Parathyroid adenoma (tissue), 2 donors: ENCODE measurements around the gene PAQR9.

ENCODE experiments used
- H2AFZ ChIP-seq: fragments of 300-600 bp; sonication (generic); one replicate; pipeline ENCODE4 v1.7.0; 2017; ENCODE audit warnings: antibody characterized with exemption, mild to moderate bottlenecking
- H3K27ac ChIP-seq: fragments of 300-600 bp; sonication (generic); one replicate; pipeline ENCODE4 v1.7.0; 2017
- H3K27me3 ChIP-seq: fragments of 300-600 bp; sonication (generic); one replicate; pipeline ENCODE4 v1.7.0; 2017; ENCODE audit warnings: low read length; ENCODE audit not compliant: control insufficient read depth, insufficient read depth
- H3K36me3 ChIP-seq: fragments of 300-600 bp; sonication (generic); one replicate; pipeline ENCODE4 v1.7.0; 2017; ENCODE audit warnings: low read length; ENCODE audit not compliant: control insufficient read depth, insufficient read depth
- H3K4me1 ChIP-seq: fragments of 300-600 bp; sonication (generic); one replicate; pipeline ENCODE4 v1.7.0; 2017; ENCODE audit warnings: control low read depth
- H3K4me2 ChIP-seq: fragments of 300-600 bp; sonication (generic); one replicate; pipeline ENCODE4 v1.7.0; 2017; ENCODE audit warnings: low read length
- H3K4me3 ChIP-seq: fragments of 300-600 bp; sonication (generic); one replicate; pipeline ENCODE4 v1.7.0; 2017; ENCODE audit warnings: low read depth, low read length
- H3K79me2 ChIP-seq: fragments of 300-600 bp; sonication (generic); one replicate; pipeline ENCODE4 v1.7.0; 2017; ENCODE audit warnings: control low read depth
- H3K9ac ChIP-seq: fragments of 300-600 bp; sonication (generic); one replicate; pipeline ENCODE4 v1.7.0; 2017; ENCODE audit warnings: mild to moderate bottlenecking
- H3K9me3 ChIP-seq: fragments of 300-600 bp; sonication (generic); one replicate; pipeline ENCODE4 v1.7.0; 2017; ENCODE audit warnings: low read length; ENCODE audit not compliant: control insufficient read depth
- TF ChIP-seq, protein P1 (sequence below): fragments of 300-600 bp; sonication (generic); IDR thresholded peaks from one replicate; pipeline ENCODE4 v1.7.0; 2017; ENCODE audit warnings: antibody characterized with exemption, mild to moderate bottlenecking
- donor health status: primary hyperparathyroidism.

Gene PAQR9

DNA sequence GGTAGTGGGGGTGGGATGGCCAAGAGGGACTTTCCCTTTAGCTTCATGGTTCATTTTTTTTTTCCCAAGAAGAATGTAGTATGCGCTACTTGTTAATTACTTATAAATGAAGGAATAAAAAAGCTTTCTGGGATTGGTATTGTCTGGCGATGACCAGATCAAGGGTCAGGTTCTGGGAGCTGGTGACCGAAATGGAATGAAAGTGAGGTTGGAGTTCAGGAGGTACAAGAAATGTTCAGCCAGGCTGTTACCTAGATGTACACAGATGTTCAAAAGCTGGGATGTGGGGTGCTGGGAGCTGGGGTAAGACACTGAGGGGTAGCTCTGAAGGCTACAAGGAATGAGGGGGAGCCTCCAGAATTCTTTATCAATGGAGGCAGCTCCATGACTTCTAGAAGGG is 20.8 kb upstream of the PAQR9 start:
- no peak overlapping the region for H3K9ac ChIP-seq
- no peak overlapping the region for H3K27ac ChIP-seq
- H3K27me3 ChIP-seq, result no peaks in the 10 kb centered on the region
- H3K4me2 ChIP-seq, result no peak overlapping the region
- TF ChIP-seq, protein P1, sequence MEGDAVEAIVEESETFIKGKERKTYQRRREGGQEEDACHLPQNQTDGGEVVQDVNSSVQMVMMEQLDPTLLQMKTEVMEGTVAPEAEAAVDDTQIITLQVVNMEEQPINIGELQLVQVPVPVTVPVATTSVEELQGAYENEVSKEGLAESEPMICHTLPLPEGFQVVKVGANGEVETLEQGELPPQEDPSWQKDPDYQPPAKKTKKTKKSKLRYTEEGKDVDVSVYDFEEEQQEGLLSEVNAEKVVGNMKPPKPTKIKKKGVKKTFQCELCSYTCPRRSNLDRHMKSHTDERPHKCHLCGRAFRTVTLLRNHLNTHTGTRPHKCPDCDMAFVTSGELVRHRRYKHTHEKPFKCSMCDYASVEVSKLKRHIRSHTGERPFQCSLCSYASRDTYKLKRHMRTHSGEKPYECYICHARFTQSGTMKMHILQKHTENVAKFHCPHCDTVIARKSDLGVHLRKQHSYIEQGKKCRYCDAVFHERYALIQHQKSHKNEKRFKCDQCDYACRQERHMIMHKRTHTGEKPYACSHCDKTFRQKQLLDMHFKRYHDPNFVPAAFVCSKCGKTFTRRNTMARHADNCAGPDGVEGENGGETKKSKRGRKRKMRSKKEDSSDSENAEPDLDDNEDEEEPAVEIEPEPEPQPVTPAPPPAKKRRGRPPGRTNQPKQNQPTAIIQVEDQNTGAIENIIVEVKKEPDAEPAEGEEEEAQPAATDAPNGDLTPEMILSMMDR, result no peak
- H3K4me3 ChIP-seq, result no peak overlapping the region
- H3K36me3 ChIP-seq, result no peaks in the 10 kb centered on the region
- H3K9me3 ChIP-seq, result no peaks in the 10 kb centered on the region
- H3K4me1 ChIP-seq, result no peaks in the 10 kb centered on the region
- H2AFZ ChIP-seq, result no peak overlapping the region
- no peaks in the 10 kb centered on the region for H3K79me2 ChIP-seq

DNA sequence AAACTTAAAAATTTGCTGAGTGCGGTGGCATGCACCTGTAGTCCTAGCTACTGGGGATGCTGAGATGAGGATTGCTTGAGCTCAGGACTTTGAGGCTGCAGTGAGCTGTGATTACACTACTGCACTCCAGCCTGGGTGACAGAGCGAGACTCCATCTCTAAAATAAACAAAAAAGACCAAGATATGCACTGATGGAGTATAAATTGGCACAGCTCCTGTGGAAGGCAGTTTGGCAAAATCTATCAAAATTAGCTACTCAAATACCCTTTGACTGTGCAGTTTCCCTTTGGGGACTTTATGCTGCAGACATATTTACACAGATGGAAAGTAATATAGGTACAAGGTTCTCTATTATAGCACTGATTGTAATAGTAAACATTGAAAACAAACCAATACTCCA is 19.8 kb upstream of the PAQR9 start:
- no peak overlapping the region for H3K27ac ChIP-seq
- no peak overlapping the region for H3K9ac ChIP-seq
- H3K4me2 ChIP-seq, result no peak overlapping the region
- H3K27me3 ChIP-seq, result no peaks in the 10 kb centered on the region
- no peaks in the 10 kb centered on the region for H3K9me3 ChIP-seq
- H3K79me2 ChIP-seq, result no peaks in the 10 kb centered on the region
- H3K4me1 ChIP-seq, result no peaks in the 10 kb centered on the region
- no peak overlapping the region for H2AFZ ChIP-seq
- H3K36me3 ChIP-seq, result no peaks in the 10 kb centered on the region
- H3K4me3 ChIP-seq, result no peak overlapping the region
- TF ChIP-seq, protein P1, result no peak

DNA sequence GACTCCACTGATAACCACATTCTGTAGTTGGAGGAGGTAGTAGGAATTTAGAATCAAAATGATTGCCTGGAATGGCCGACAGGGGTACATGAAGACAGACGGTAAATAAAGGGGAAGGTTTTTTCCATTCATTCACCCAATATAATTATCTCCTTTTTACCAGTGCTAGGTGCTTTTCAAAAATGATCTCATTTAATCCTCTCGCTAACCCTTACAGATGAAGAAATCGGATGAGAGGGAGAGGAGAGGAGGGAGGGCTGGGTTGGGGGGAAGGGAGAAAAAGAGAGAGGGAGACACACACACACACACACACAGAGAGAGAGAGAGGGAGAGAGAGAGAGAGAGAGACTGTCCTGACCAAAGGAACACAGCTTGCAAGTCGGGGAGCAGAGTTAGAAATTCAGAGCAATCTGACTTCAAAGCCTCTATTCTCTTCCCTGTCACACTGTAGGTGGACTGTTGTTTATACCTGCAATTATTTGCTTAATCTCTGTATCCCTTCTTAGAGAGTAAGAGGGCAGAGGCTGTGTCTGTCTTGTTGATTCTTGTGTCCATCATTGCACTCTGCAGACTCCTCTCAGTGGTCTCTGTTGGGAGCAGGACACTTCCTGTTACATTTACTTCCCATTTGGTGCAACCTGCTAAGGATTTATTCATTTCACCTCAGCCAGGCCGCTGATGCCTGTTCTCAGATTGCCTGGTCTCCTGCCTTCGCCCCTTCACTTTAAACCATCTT is 18.7 kb upstream of the PAQR9 start:
- TF ChIP-seq, protein P1, result no peak
- no peaks in the 10 kb centered on the region for H3K4me1 ChIP-seq
- no peak overlapping the region for H3K27ac ChIP-seq
- H3K4me2 ChIP-seq, result no peak overlapping the region
- H3K9me3 ChIP-seq, result no peaks in the 10 kb centered on the region
- no peak overlapping the region for H3K4me3 ChIP-seq
- H3K79me2 ChIP-seq, result no peaks in the 10 kb centered on the region
- H2AFZ ChIP-seq, result no peak overlapping the region
- no peaks in the 10 kb centered on the region for H3K27me3 ChIP-seq
- H3K9ac ChIP-seq, result no peak overlapping the region
- no peaks in the 10 kb centered on the region for H3K36me3 ChIP-seq

DNA sequence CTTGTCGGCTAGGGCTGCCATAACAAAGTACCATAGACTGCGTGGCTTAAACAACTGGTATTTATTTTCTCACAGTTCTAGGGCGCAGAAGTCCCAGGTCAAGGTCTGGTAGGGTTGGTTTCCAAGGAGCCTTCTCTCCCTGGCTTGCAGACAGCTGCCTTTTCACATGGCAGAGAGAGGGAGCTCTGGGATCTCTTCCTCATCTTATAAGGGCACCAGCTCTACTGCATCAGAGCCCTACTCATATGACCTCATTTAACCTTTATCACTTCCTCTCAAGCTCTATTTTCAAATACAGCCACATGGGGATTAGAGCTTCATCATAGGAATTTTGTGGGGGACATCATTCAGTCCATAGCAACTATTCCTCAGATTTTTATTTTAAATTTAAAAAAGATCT is 17.6 kb upstream of the PAQR9 start:
- Histone ChIP-seq H3K27ac (no peak overlapping the region), H2AFZ (no peak overlapping the region), H3K36me3 (no peaks in the 10 kb centered on the region), H3K9me3 (no peaks in the 10 kb centered on the region), H3K79me2 (no peaks in the 10 kb centered on the region), H3K4me3 (no peak overlapping the region), H3K4me2 (no peak overlapping the region), H3K27me3 (no peaks in the 10 kb centered on the region), H3K4me1 (peaks cover 7% of the 10 kb centered on the region), H3K9ac (no peak overlapping the region)
- TF ChIP-seq, protein P1, result no peak

DNA sequence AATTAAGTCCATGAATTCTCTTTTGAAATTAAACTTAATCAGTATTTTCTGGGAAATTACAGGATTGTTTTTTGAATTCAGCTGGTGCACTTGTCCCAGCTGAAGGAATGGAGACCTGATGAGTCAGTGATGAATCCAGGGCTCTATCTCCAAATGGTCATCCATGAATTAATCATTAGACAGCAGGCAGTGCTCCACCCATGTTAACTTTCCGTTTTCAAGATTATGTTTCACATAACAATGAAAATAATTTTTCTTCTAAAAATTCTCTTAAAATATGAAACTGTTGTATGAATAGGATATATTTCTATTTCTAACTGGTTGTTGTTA is 13.9 kb upstream of the PAQR9 start:
- H3K4me1 ChIP-seq, result peaks cover 7% of the 10 kb centered on the region
- H3K9me3 ChIP-seq, result no peaks in the 10 kb centered on the region
- H3K27ac ChIP-seq, result no peak overlapping the region
- no peaks in the 10 kb centered on the region for H3K79me2 ChIP-seq
- H2AFZ ChIP-seq, result no peak overlapping the region
- no peak overlapping the region for H3K4me2 ChIP-seq
- no peaks in the 10 kb centered on the region for H3K27me3 ChIP-seq
- H3K36me3 ChIP-seq, result no peaks in the 10 kb centered on the region
- no peak overlapping the region for H3K9ac ChIP-seq
- H3K4me3 ChIP-seq, result no peak overlapping the region
- TF ChIP-seq, protein P1, result no peak
